GM19397 (cell line): ENCODE measurements around the gene FRMD7.
"Not testable (repeated sequence)": the region's sequence is repeated elsewhere in the genome, so short reads cannot be mapped to it uniquely, and the experiment has no call there.

Source experiments
- ATAC-seq: cut with Tn5 transposase; IDR thresholded peaks from one replicate; pipeline ENCODE4 v1.9.1; 2021; ENCODE audit warnings: mild to moderate bottlenecking, moderate library complexity; ENCODE audit not compliant: unreplicated experiment

FRMD7 gene, protein sequence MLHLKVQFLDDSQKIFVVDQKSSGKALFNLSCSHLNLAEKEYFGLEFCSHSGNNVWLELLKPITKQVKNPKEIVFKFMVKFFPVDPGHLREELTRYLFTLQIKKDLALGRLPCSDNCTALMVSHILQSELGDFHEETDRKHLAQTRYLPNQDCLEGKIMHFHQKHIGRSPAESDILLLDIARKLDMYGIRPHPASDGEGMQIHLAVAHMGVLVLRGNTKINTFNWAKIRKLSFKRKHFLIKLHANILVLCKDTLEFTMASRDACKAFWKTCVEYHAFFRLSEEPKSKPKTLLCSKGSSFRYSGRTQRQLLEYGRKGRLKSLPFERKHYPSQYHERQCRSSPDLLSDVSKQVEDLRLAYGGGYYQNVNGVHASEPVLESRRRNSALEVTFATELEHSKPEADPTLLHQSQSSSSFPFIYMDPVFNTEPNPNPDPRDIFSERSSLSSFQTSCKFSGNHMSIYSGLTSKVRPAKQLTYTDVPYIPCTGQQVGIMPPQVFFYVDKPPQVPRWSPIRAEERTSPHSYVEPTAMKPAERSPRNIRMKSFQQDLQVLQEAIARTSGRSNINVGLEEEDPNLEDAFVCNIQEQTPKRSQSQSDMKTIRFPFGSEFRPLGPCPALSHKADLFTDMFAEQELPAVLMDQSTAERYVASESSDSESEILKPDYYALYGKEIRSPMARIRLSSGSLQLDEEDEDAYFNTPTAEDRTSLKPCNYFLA

DNA sequence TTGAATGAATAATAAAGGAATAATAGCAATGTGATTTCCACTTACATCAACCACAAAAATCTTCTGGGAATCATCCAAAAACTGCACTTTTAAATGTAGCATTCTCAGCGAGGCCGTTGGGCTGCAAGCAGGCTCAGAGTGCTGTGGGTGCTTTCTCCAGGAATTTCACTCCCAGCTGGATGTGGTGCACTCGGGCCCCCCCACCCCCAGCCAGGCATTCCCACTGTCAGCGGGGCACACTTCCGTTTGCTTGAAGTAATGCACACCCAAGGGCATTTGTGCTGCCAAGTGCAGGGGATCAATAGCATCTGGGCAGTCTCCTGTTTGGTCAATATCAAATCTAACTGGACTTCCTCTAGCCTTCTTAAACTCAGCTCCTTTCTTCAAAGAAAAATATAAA lies at the start of gene FRMD7:
FRMD7 (minus strand) TSS at position 278 of the 400 bp plus-strand sequence; CDS start at position 102, 176 bp downstream.
- ATAC-seq = no peak

- ATAC-seq = no peak
Observed at GRCh38 chrX:132173647-132174046, 45.8 kb upstream of the FRMD7 start.

GRCh38 chrX:132171881-132172280 lies 44.1 kb upstream of the FRMD7 start:
- ATAC-seq = no peak

- ATAC-seq = no peak
Observed at GRCh38 chrX:132171478-132171877, 43.7 kb upstream of the FRMD7 start.

DNA sequence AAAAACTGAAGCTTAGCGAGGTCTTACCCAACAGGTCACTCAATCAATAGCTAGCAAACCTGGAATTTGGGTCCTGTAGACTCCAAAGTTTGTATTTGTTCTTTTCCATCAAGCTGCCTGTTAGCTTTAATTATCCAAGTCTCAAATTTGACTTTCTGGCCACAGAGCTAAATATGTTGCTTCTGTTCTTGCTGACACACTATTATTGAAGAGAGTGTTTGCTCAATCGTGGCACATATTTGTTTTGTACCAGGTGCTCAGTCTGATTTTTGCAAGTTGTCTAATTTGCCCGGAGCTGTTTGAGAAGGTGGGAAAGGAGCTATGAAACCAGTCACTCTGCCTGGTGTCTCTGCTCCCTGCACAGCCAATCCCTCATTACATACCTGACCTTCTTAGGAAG lies 41.7 kb upstream of the FRMD7 start:
- ATAC-seq = no peak

- ATAC-seq = no peak
Observed at GRCh38 chrX:132165651-132166050, 37.8 kb upstream of the FRMD7 start.

- ATAC-seq = no peak
Observed at GRCh38 chrX:132165005-132165404, 37.2 kb upstream of the FRMD7 start.

DNA sequence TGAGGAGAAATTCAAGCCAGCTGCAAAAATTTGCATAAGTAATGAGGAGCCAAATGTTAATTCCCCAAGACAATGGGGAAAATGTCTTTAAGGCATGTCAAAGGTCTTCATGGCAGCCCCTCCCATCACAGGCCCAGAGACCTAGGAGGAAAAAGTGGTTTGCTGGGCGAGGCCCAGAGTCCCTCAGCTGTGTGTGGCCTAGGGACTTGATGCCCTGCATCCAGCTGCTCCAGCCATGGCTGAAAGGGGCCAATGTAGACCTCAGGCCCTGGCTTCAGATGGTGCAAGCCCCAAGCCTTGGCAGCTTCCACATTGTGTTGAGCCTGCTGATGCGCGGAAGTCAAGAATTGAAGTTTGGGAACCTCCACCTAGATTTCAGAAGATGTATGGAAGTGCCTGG lies 35.3 kb upstream of the FRMD7 start:
- ATAC-seq = not testable (repeated sequence)

GRCh38 chrX:132153166-132153565 lies 25.3 kb upstream of the FRMD7 start:
- ATAC-seq = no peak

- ATAC-seq = no peak
Observed at GRCh38 chrX:132146456-132146855, 18.6 kb upstream of the FRMD7 start.

- no peak for ATAC-seq
Observed at GRCh38 chrX:132144061-132144460, 16.2 kb upstream of the FRMD7 start.

DNA sequence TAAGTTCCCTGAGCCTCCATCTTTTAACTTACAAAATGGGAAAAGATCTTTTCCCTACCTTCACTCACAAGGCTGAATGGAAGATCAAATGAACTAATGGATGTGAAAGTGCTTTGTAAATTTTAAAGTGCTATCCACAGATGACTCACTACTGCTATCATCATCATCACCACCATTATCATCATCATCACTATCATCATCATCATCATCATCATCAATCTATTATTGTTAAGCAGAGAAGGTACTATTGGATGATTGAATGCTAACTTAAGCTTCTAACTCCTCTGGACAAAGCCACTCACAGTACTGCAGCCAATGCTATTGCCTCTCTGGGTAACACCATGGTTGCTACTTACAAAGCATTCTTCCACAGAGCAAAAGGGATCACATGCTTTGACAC lies 1.9 kb downstream of the FRMD7 start:
- ATAC-seq = no peak

GRCh38 chrX:132120913-132121312 lies 6.9 kb downstream of the FRMD7 start:
- ATAC-seq = no peak

- no peak for ATAC-seq
Observed at GRCh38 chrX:132119821-132120515, 7.9 kb downstream of the FRMD7 start.

DNA sequence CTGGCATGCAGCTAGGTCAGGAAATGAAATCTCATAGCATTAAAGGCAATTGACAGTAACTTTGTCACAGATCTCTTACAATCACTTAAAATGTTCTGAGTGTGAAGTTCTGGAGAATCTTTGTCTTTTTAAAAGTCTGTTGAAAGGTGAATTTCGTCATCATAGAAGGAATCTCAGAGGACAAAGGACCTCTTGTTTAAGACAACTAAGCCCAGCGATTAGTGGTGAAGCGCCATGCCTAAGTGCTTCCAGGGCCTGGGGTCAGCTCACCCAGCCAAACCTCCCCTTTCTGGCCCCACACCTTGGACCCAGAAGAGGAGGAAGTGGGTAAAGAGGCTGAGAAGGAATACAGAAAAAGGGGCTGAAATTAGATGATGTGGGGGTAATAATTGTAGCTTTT lies 8.5 kb downstream of the FRMD7 start:
- no peak for ATAC-seq

DNA sequence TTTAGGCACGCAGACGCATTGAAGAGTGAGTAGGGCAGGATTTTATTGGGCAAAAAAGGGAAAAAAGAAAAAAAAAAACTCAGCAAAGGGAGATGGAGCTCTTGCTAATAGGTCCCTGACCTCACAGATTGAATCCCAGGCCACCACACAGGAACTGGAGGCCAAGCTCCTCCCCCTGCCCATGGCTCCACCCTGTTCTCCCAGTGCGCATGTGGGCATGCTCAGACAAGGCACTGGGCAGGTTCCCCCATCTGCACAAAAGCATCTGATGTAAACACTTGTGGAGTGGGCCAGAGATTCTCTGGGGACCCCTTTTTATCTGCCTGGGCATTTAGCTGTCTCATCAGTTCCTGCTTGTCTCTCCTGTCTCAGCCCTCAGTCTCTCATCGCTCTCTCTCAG lies 9.5 kb downstream of the FRMD7 start:
- no peak for ATAC-seq

DNA sequence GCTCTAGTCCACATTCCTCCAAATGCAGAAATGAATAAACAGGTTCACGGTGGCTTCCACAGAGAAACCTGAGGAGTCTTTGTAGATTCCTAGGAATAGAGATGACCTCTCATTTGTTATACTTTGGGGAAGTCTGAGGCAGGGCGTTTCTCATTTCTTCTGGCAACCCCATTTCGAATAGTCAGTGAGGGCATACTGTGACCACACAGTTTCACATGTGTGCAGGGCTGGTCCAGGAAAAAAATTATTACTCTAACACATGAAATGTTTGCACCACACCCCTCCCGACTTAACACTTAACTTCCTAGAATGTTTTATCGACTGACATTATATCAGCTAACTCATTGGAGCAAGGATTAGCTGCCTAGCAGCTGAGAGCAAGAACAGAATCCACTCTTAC lies 12.0 kb downstream of the FRMD7 start:
- no peak for ATAC-seq

DNA sequence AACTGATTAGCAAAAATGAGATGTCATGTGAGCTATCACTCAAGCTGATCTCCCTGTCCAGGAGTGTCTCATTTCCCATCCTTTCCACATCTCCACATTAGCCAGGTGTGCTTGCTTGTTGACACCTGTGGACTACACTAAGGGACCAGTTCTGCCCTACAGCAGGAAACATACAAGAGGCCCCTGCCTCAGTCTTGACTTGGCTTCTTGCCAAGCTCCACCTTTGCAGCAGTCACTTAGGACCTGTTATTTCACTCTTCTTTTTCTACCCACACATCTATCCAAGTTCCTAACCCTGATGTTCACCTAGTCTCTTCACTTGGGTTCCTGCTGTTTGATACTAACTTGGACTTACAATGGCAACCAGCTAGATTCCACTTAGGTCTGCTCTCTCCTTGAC lies 13.2 kb downstream of the FRMD7 start:
- no peak for ATAC-seq

- ATAC-seq = no peak
Observed at GRCh38 chrX:132107291-132107690, 20.5 kb downstream of the FRMD7 start.

DNA sequence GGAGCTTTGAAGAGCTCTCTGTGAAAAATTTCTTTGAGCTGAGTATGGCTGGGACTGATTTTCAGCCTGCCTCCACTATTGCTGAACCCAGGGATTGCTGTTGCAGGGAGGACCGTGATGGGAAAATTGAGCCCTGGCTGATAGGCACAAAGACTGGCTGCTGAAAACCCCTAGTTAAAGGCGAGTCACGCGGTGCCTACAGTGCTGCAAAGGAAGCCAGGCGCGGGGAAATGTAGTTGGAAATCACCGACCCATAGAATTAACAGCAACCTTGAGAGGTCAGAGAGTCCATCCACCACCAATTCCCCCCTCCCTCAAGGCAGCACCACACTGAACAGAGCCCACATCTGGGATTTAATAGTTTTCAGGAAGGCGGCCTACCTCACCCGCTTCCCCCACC lies 26.0 kb downstream of the FRMD7 start:
- no peak for ATAC-seq

- no peak for ATAC-seq
Observed at GRCh38 chrX:132101206-132101605, 26.6 kb downstream of the FRMD7 start.

DNA sequence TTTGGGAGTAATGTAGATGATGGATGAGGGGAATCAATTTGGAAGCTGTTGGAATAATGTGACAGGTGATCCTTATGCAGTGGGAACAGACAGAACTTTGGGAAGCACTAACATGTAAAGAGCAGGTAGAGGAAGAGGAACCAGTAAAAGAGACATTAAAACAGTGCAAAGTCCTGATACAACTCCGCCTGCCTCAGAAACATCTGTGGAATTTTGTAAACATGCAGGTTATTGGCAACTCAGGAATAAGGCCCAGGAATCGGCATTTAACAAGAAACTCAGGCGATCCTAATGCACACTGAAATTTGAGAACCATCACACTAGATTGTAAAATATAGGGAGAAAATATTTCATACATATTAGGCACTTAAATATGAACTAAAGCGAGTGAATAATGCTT lies 29.1 kb downstream of the FRMD7 start:
- ATAC-seq = not testable (repeated sequence)
